ENCODE measurements around the gene PPP6R2.
"Not testable (repeated sequence)": the region's sequence is repeated elsewhere in the genome, so short reads cannot be mapped to it uniquely, and the experiment has no call there.

The PPP6R2 gene

GRCh38 chr22:50346470-50346869 lies 3.3 kb downstream of the PPP6R2 start:
- DNase-seq = no peak

GRCh38 chr22:50347157-50347556 lies 4.0 kb downstream of the PPP6R2 start:
- no peak for DNase-seq

- DNase-seq = no peak
Measured at GRCh38 chr22:50348058-50348457, 4.9 kb downstream of the PPP6R2 start.

- no peak for DNase-seq
Measured at GRCh38 chr22:50356186-50356585, 13.1 kb downstream of the PPP6R2 start.

- DNase-seq = no peak
Measured at GRCh38 chr22:50357222-50357621, 14.1 kb downstream of the PPP6R2 start.

- DNase-seq = no peak
Measured at GRCh38 chr22:50357756-50358155, 14.6 kb downstream of the PPP6R2 start.

GRCh38 chr22:50360578-50360977 lies 17.5 kb downstream of the PPP6R2 start:
- no peak for DNase-seq

- DNase-seq = no peak
Measured at GRCh38 chr22:50361222-50361621, 18.1 kb downstream of the PPP6R2 start.

GRCh38 chr22:50361688-50362087 lies 18.6 kb downstream of the PPP6R2 start:
- no peak for DNase-seq

- no peak for DNase-seq
Measured at GRCh38 chr22:50363166-50363802, 20.2 kb downstream of the PPP6R2 start.

GRCh38 chr22:50363803-50364194 lies 20.7 kb downstream of the PPP6R2 start:
- not testable (repeated sequence) for DNase-seq

- DNase-seq = no peak
Measured at GRCh38 chr22:50367778-50368500, 24.8 kb downstream of the PPP6R2 start.

- no peak for DNase-seq
Measured at GRCh38 chr22:50371101-50371648, 28.0 kb downstream of the PPP6R2 start.

- no peak for DNase-seq
Measured at GRCh38 chr22:50376085-50376651, 33.0 kb downstream of the PPP6R2 start.

GRCh38 chr22:50381021-50381555 lies 38.0 kb downstream of the PPP6R2 start:
- DNase-seq = not testable (repeated sequence)

- no peak for DNase-seq
Measured at GRCh38 chr22:50396751-50397370, 53.7 kb downstream of the PPP6R2 start.

GRCh38 chr22:50397371-50398060 lies 54.4 kb downstream of the PPP6R2 start:
- DNase-seq = not testable (repeated sequence)

- DNase-seq = no peak
Measured at GRCh38 chr22:50398831-50399648, 55.9 kb downstream of the PPP6R2 start.

GRCh38 chr22:50399751-50400331 lies 56.7 kb downstream of the PPP6R2 start:
- no peak for DNase-seq

GRCh38 chr22:50400406-50400805 lies 57.3 kb downstream of the PPP6R2 start:
- DNase-seq = no peak

- DNase-seq = no peak
Measured at GRCh38 chr22:50400931-50401330, 57.8 kb downstream of the PPP6R2 start.
